IPS-NIHi7 (cell line): ENCODE data around the gene SMARCC1.

Source experiments
- DNase-seq: peaks from one replicate; pipeline ENCODE4 v3.0.0; 2012; ENCODE audit warnings: mixed read lengths; ENCODE audit errors: extremely low spot score

The SMARCC1 gene

GRCh38 chr3:47588053-47588452, 193.6 kb downstream of the SMARCC1 start:
- DNase-seq = no peak

- DNase-seq = no peak
Observed at GRCh38 chr3:47586746-47587145, 194.9 kb downstream of the SMARCC1 start.

GRCh38 chr3:47583320-47584075, 198.2 kb downstream of the SMARCC1 start:
- no peak for DNase-seq

GRCh38 chr3:47581835-47582234, 199.9 kb downstream of the SMARCC1 start:
- DNase-seq = no peak

- DNase-seq = no peak
Observed at GRCh38 chr3:47581422-47581821, 200.3 kb downstream of the SMARCC1 start.

GRCh38 chr3:47580481-47580880, 201.2 kb downstream of the SMARCC1 start:
- DNase-seq = no peak

GRCh38 chr3:47579875-47580274, 201.8 kb downstream of the SMARCC1 start:
- no peak for DNase-seq

GRCh38 chr3:47578691-47579632, 202.7 kb downstream of the SMARCC1 start, which contains the start of gene CSPG5:
Gene CSPG5, minus strand, starts transcription at chr3:47578865. Its CDS starts 172 bp downstream, at chr3:47578693.
- DNase-seq = peak; percentile 56

- DNase-seq = peak; percentile 85
Observed at GRCh38 chr3:47578119-47578632, 203.5 kb downstream of the SMARCC1 start.

- peak; percentile 38 for DNase-seq
Observed at GRCh38 chr3:47577583-47578118, 204.0 kb downstream of the SMARCC1 start.

- no peak for DNase-seq
Observed at GRCh38 chr3:47573190-47574172, 208.2 kb downstream of the SMARCC1 start.

- peak; percentile 8 for DNase-seq
Observed at GRCh38 chr3:47571391-47572175, 210.1 kb downstream of the SMARCC1 start.

- DNase-seq = no peak
Observed at GRCh38 chr3:47568901-47569300, 212.8 kb downstream of the SMARCC1 start.

- peak; percentile 5 for DNase-seq
Observed at GRCh38 chr3:47567149-47567548, 214.5 kb downstream of the SMARCC1 start.

- DNase-seq = no peak
Observed at GRCh38 chr3:47566667-47567066, 215.0 kb downstream of the SMARCC1 start.

- no peak for DNase-seq
Observed at GRCh38 chr3:47565734-47566550, 215.8 kb downstream of the SMARCC1 start.

GRCh38 chr3:47556351-47556750, 225.3 kb downstream of the SMARCC1 start:
- DNase-seq = no peak

- DNase-seq = no peak
Observed at GRCh38 chr3:47554335-47554734, 227.4 kb downstream of the SMARCC1 start.

- DNase-seq = no peak
Observed at GRCh38 chr3:47553407-47553806, 228.3 kb downstream of the SMARCC1 start.
